Measurements from ENCODE around the gene RNF217. TPM values are rescaled to one million over a fixed set of nuclear protein-coding genes. Genes with fewer than 3 reads are reported as not detected.
"Not testable (repeated sequence)": the region's sequence is repeated elsewhere in the genome, so short reads cannot be mapped to it uniquely, and the experiment has no call there.

RNF217 gene
- total RNA-seq, 3 donors from 2014 or later, result 0.60 to 1.2 (median 0.90) TPM

- DNase-seq, result no peak
- Mint-ChIP-seq H3K36me3 (ENCODE audit: insufficient read depth) (no peaks in the 10 kb centered on the region), H3K4me3 (no peak overlapping the region), H3K27me3 (ENCODE audit: low read depth) (no peaks in the 10 kb centered on the region), H3K9me3 (no peaks in the 10 kb centered on the region), H3K4me1 (ENCODE audit: low read depth) (no peaks in the 10 kb centered on the region)
- ATAC-seq, result no peak
Measured at GRCh38 chr6:125057392-125058246, 95.4 kb downstream of the RNF217 start.

GRCh38 chr6:125058546-125058945 is 96.3 kb downstream of the RNF217 start:
- ATAC-seq, result no peak
- H3K36me3 Mint-ChIP-seq (ENCODE audit: insufficient read depth), result no peaks in the 10 kb centered on the region

GRCh38 chr6:125063307-125063706 is 101.1 kb downstream of the RNF217 start:
- Mint-ChIP-seq H3K36me3 (ENCODE audit: insufficient read depth) (no peaks in the 10 kb centered on the region), H3K4me1 (ENCODE audit: low read depth) (peaks cover 3% of the 10 kb centered on the region), H3K9me3 (no peaks in the 10 kb centered on the region), H3K4me3 (no peak overlapping the region), H3K27me3 (ENCODE audit: low read depth) (no peaks in the 10 kb centered on the region)
- ATAC-seq, result no peak
- no peak for DNase-seq

More at GRCh38 chr6:125058546-125058945, 96.3 kb downstream of the RNF217 start:
- DNase-seq, result no peak
- no peaks in the 10 kb centered on the region for H3K9me3 Mint-ChIP-seq
- no peak overlapping the region for H3K4me3 Mint-ChIP-seq
- no peaks in the 10 kb centered on the region for H3K27me3 Mint-ChIP-seq (ENCODE audit: low read depth)
- H3K4me1 Mint-ChIP-seq (ENCODE audit: low read depth), result no peaks in the 10 kb centered on the region

GRCh38 chr6:125066140-125066539 is 103.9 kb downstream of the RNF217 start:
- ATAC-seq, result no peak
- peaks cover 3% of the 10 kb centered on the region for H3K4me1 Mint-ChIP-seq (ENCODE audit: low read depth)
- H3K4me3 Mint-ChIP-seq, result no peak overlapping the region
- DNase-seq, result no peak
- no peaks in the 10 kb centered on the region for H3K9me3 Mint-ChIP-seq
- H3K27me3 Mint-ChIP-seq (ENCODE audit: low read depth), result no peaks in the 10 kb centered on the region
- H3K36me3 Mint-ChIP-seq (ENCODE audit: insufficient read depth), result no peaks in the 10 kb centered on the region

- DNase-seq, result no peak
- H3K36me3 Mint-ChIP-seq (ENCODE audit: insufficient read depth), result no peaks in the 10 kb centered on the region
- peaks cover 3% of the 10 kb centered on the region for H3K4me1 Mint-ChIP-seq (ENCODE audit: low read depth)
- no peaks in the 10 kb centered on the region for H3K27me3 Mint-ChIP-seq (ENCODE audit: low read depth)
- no peaks in the 10 kb centered on the region for H3K9me3 Mint-ChIP-seq
- H3K4me3 Mint-ChIP-seq, result no peak overlapping the region
- peak; percentile 43 to 46 for ATAC-seq
Measured at GRCh38 chr6:125066964-125067363, 104.7 kb downstream of the RNF217 start.

GRCh38 chr6:125067552-125067951 is 105.3 kb downstream of the RNF217 start:
- H3K36me3 Mint-ChIP-seq (ENCODE audit: insufficient read depth), result no peaks in the 10 kb centered on the region
- no peak for DNase-seq
- no peak for ATAC-seq
- H3K9me3 Mint-ChIP-seq, result no peaks in the 10 kb centered on the region
- peaks cover 3% of the 10 kb centered on the region for H3K4me1 Mint-ChIP-seq (ENCODE audit: low read depth)
- no peak overlapping the region for H3K4me3 Mint-ChIP-seq
- no peaks in the 10 kb centered on the region for H3K27me3 Mint-ChIP-seq (ENCODE audit: low read depth)

- H3K9me3 Mint-ChIP-seq, result no peaks in the 10 kb centered on the region
- DNase-seq (no peak), ATAC-seq (no peak)
- H3K27me3 Mint-ChIP-seq (ENCODE audit: low read depth), result no peaks in the 10 kb centered on the region
- H3K4me1 Mint-ChIP-seq (ENCODE audit: low read depth), result no peaks in the 10 kb centered on the region
- H3K4me3 Mint-ChIP-seq, result no peak overlapping the region
- no peaks in the 10 kb centered on the region for H3K36me3 Mint-ChIP-seq (ENCODE audit: insufficient read depth)
Measured at GRCh38 chr6:125073071-125073470, 110.8 kb downstream of the RNF217 start.

- Mint-ChIP-seq H3K36me3 (ENCODE audit: insufficient read depth) (no peaks in the 10 kb centered on the region), H3K27me3 (ENCODE audit: low read depth) (no peaks in the 10 kb centered on the region), H3K4me1 (ENCODE audit: low read depth) (no peaks in the 10 kb centered on the region), H3K4me3 (no peak overlapping the region), H3K9me3 (no peaks in the 10 kb centered on the region)
- DNase-seq (no peak), ATAC-seq (no peak)
Measured at GRCh38 chr6:125074120-125074519, 111.9 kb downstream of the RNF217 start.

- H3K4me1 Mint-ChIP-seq (ENCODE audit: low read depth); DNase-seq; H3K27me3 Mint-ChIP-seq (ENCODE audit: low read depth); H3K36me3 Mint-ChIP-seq (ENCODE audit: insufficient read depth); H3K4me3 Mint-ChIP-seq; ATAC-seq; H3K9me3 Mint-ChIP-seq: not testable (repeated sequence)
Measured at GRCh38 chr6:125075073-125075472, 112.8 kb downstream of the RNF217 start.

- ATAC-seq (no peak), DNase-seq (no peak)
- Mint-ChIP-seq H3K4me1 (ENCODE audit: low read depth) (no peaks in the 10 kb centered on the region), H3K36me3 (ENCODE audit: insufficient read depth) (no peaks in the 10 kb centered on the region), H3K9me3 (no peaks in the 10 kb centered on the region), H3K27me3 (ENCODE audit: low read depth) (no peaks in the 10 kb centered on the region), H3K4me3 (no peak overlapping the region)
Measured at GRCh38 chr6:125075741-125076481, 113.7 kb downstream of the RNF217 start.

- Mint-ChIP-seq H3K9me3 (no peaks in the 10 kb centered on the region), H3K36me3 (ENCODE audit: insufficient read depth) (no peaks in the 10 kb centered on the region), H3K27me3 (ENCODE audit: low read depth) (no peaks in the 10 kb centered on the region), H3K4me3 (no peak overlapping the region), H3K4me1 (ENCODE audit: low read depth) (no peaks in the 10 kb centered on the region)
- ATAC-seq (no peak), DNase-seq (no peak)
Measured at GRCh38 chr6:125076482-125076742, 114.2 kb downstream of the RNF217 start.

- no peak overlapping the region for H3K4me3 Mint-ChIP-seq
- ATAC-seq (no peak), DNase-seq (no peak)
- no peaks in the 10 kb centered on the region for H3K9me3 Mint-ChIP-seq
- H3K4me1 Mint-ChIP-seq (ENCODE audit: low read depth), result no peaks in the 10 kb centered on the region
- no peaks in the 10 kb centered on the region for H3K36me3 Mint-ChIP-seq (ENCODE audit: insufficient read depth)
- no peaks in the 10 kb centered on the region for H3K27me3 Mint-ChIP-seq (ENCODE audit: low read depth)
Measured at GRCh38 chr6:125077453-125077852, 115.2 kb downstream of the RNF217 start.

- DNase-seq (no peak), ATAC-seq (no peak)
- Mint-ChIP-seq H3K4me3 (no peak overlapping the region), H3K36me3 (ENCODE audit: insufficient read depth) (no peaks in the 10 kb centered on the region), H3K4me1 (ENCODE audit: low read depth) (no peaks in the 10 kb centered on the region), H3K27me3 (ENCODE audit: low read depth) (no peaks in the 10 kb centered on the region), H3K9me3 (no peaks in the 10 kb centered on the region)
Measured at GRCh38 chr6:125078602-125079321, 116.5 kb downstream of the RNF217 start.

- H3K36me3 Mint-ChIP-seq (ENCODE audit: insufficient read depth), result no peaks in the 10 kb centered on the region
- no peaks in the 10 kb centered on the region for H3K9me3 Mint-ChIP-seq
- H3K4me3 Mint-ChIP-seq, result no peak overlapping the region
- ATAC-seq (no peak), DNase-seq (no peak)
- H3K4me1 Mint-ChIP-seq (ENCODE audit: low read depth), result no peaks in the 10 kb centered on the region
- H3K27me3 Mint-ChIP-seq (ENCODE audit: low read depth), result no peaks in the 10 kb centered on the region
Measured at GRCh38 chr6:125082908-125083683, 120.9 kb downstream of the RNF217 start.

Data from activated T-cell treated with anti-CD3 and anti-CD28 coated beads, Interleukin-2, amount 50 U/mL, for 4 hours (primary cell).